ENCODE measurements around the gene DUSP22. TPM values are rescaled to one million over a fixed set of nuclear protein-coding genes. Genes with fewer than 3 reads are reported as not detected.

DUSP22 gene
- total and polyA plus RNA-seq, 9 of the 15 experiments (the other 6 are each of a cell fraction or from before 2014, with no cell fraction given) = 9.3 to 19.4 (median 11.8) TPM

DNA sequence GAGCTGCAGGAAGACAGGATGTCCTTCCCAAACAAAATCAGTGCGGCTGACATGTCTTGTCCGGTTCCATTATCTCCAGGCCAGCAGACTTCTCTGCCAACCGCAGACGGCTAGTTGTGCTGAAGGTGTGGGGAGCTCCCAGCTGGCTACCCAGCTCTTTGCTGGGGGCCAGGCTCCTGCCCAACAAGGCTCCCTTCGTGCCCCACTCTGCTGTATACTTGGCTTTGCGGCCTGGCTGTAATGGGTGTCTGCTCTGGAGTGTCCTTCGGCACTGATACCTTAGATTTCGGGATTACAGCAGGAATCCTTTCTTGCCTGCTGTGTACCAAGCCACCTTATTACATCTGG lies 50.5 kb downstream of the DUSP22 start:
- Histone ChIP-seq H3K27me3 (ENCODE audit: control insufficient read depth in 2 of 2, insufficient read depth in 2 of 2, low read length in 2 of 2) (peaks cover 0 to 12% of the 10 kb centered on the region in 2 experiments; a peak in 3 of 5 replicates), H3K9me3 (replicated peaks; ENCODE audit: control insufficient read depth, insufficient read depth, low read depth, low read length) (no peaks in the 10 kb centered on the region), H4K20me1 (replicated peaks; ENCODE audit: control insufficient read depth, insufficient read depth, low read length) (peaks cover 10% of the 10 kb centered on the region; the same call in 1 of the 2 replicates), H3K27ac (ENCODE audit: extremely low read depth, low read depth, low read length) (no peak overlapping the region), H3K79me2 (ENCODE audit: control insufficient read depth, insufficient read depth, low read length) (no peaks in the 10 kb centered on the region), H3K36me3 (ENCODE audit: control insufficient read depth, insufficient read depth, low read length) (no peaks in the 10 kb centered on the region), H3K4me3 (no peak overlapping the region), H2AFZ (ENCODE audit: low read depth, low read length) (no peak overlapping the region), H3K4me1 (replicated peaks in 1 of 2; ENCODE audit: control insufficient read depth in 2 of 2, insufficient read depth in 2 of 2, low read length in 2 of 2) (peaks cover 20 to 43% of the 10 kb centered on the region in 2 experiments), H3K4me2 (ENCODE audit: insufficient read depth, low read length) (no peak overlapping the region), H3K9me1 (ENCODE audit: control insufficient read depth, insufficient read depth, low read length) (no peaks in the 10 kb centered on the region), H3K9ac (ENCODE audit: insufficient read depth in 1 of 2, low read depth in 2 of 2, low read length in 2 of 2) (no peak overlapping the region)
- in situ Hi-C loops (cut with MboI) = no loop called here
- DNase-seq (ENCODE audit: extremely low read depth in 1 of 4, low spot score in 3 of 4) (no peak), FAIRE-seq (no peak), ATAC-seq (no peak)
- no TSS peak for BruUV-seq (replicated peaks)
- ChIA-PET CTCF (ENCODE audit: low intra/inter-chr PET ratio) (no interaction called here), POLR2A (interaction anchor here (1.2 to 3.7 kb wide), 2 partner anchors 8 to 22 kb away, joined by 3 to 19 read pairs; no protein-coding TSS in a partner anchor)
- WGBS (ENCODE audit: insufficient coverage, low coverage, missing lambda C conversion rate) = 22% methylated on average over 8 of the region's 8 CpGs
- intact Hi-C loops (cut with micrococcal nuclease) = no loop called here
- TF ChIP-seq E2F6 (IDR thresholded peaks at IDR 0.05; ENCODE audit: borderline replicate concordance in 1 of 2, extremely low read depth in 1 of 2, insufficient read depth in 1 of 2, insufficient read length in 1 of 2, low read depth in 1 of 2, low read length in 1 of 2, poor library complexity in 1 of 2, severe bottlenecking in 1 of 2) (no peak), SREBF1 (IDR thresholded peaks at IDR 0.05; ENCODE audit: borderline replicate concordance, low read depth, low read length) (no peak), HLTF (IDR thresholded peaks at IDR 0.05) (no peak), ILK (tag; IDR thresholded peaks at IDR 0.05; ENCODE audit: borderline replicate concordance, low read depth) (no peak)
- TF ChIP-seq, protein P1, sequence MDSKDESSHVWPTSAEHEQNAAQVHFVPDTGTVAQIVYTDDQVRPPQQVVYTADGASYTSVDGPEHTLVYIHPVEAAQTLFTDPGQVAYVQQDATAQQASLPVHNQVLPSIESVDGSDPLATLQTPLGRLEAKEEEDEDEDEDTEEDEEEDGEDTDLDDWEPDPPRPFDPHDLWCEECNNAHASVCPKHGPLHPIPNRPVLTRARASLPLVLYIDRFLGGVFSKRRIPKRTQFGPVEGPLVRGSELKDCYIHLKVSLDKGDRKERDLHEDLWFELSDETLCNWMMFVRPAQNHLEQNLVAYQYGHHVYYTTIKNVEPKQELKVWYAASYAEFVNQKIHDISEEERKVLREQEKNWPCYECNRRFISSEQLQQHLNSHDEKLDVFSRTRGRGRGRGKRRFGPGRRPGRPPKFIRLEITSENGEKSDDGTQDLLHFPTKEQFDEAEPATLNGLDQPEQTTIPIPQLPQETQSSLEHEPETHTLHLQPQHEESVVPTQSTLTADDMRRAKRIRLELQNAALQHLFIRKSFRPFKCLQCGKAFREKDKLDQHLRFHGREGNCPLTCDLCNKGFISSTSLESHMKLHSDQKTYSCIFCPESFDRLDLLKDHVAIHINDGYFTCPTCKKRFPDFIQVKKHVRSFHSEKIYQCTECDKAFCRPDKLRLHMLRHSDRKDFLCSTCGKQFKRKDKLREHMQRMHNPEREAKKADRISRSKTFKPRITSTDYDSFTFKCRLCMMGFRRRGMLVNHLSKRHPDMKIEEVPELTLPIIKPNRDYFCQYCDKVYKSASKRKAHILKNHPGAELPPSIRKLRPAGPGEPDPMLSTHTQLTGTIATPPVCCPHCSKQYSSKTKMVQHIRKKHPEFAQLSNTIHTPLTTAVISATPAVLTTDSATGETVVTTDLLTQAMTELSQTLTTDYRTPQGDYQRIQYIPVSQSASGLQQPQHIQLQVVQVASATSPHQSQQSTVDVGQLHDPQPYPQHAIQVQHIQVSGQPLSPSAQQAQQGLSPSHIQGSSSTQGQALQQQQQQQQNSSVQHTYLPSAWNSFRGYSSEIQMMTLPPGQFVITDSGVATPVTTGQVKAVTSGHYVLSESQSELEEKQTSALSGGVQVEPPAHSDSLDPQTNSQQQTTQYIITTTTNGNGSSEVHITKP (IDR thresholded peaks at IDR 0.05; ENCODE audit: partially characterized antibody) = no peak
